Esophagus squamous epithelium (tissue), 4 donors: Measurements from ENCODE around the gene PKD2L2.
"Not testable (repeated sequence)": the region's sequence is repeated elsewhere in the genome, so short reads cannot be mapped to it uniquely, and the experiment has no call there.

Experiments
- CTCF ChIP-seq, 6 experiments: fragments of 450-650 bp in 4 of 6; fragments of 200-600 bp in 2 of 6; sonication (generic) in 2 of 6; IDR thresholded peaks; one replicate each; pipeline ENCODE4 v1.5.1; 2016 to 2019; ENCODE audit warnings: antibody characterized with exemption in 6 of 6, mild to moderate bottlenecking in 4 of 6, moderate library complexity in 4 of 6
- POLR2A ChIP-seq, 4 donors: fragments of 450-650 bp; IDR thresholded peaks; one replicate each; pipeline ENCODE4 v1.6.1; 2017; ENCODE audit warnings: antibody characterized with exemption in 4 of 4, mild to moderate bottlenecking in 4 of 4, moderate library complexity in 3 of 4

DNA sequence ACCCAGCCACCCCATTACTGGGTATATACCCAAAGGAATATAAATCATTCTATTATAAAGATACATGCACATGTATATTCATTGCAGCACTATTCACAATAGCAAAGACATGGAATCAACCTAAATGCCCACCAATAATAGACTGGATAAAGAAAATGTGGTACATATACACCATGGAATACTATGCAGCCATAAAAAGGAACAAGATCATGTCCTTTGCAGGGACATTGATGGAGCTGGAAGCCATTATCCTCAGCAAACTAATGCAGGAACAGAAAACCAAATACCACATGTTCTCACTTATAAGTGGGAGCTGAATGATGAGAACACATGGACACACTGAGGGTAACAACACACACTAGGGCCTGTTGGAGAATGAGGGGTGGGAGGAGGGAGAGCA, 36.1 kb upstream of the PKD2L2 start:
- not testable (repeated sequence) for TF ChIP-seq CTCF, POLR2A (IDR thresholded peaks at IDR 0.05)
